CD4-positive, CD25-positive, alpha-beta regulatory T cell (primary cell): ENCODE measurements around the gene DDOST. TPM values are rescaled to one million over a fixed set of nuclear protein-coding genes. Genes with fewer than 3 reads are reported as not detected.

Experiments
- ATAC-seq, 2 donors: fragments of 150-1000 bp; cut with Tn5 transposase; one replicate each; pipeline ENCODE4 v1.10.0; 2021; ENCODE audit warnings: low read depth in 2 of 2, moderate number of reproducible peaks in 2 of 2, moderate library complexity in 1 of 2
- DNase-seq, 3 donors: peaks; one replicate each; pipeline versions ENCODE4 v3.0.0 to v3.0.0-alpha.2; 2012 to 2022; ENCODE audit warnings: mixed read lengths in 1 of 3
- H3K27ac ChIP-seq: one replicate; pipeline ENCODE4 v1.7.0; 2013; ENCODE audit warnings: mild to moderate bottlenecking, low read length; ENCODE audit not compliant: insufficient read depth, poor library complexity, severe bottlenecking
- H3K27me3 ChIP-seq: one replicate; pipeline ENCODE4 v1.7.0; 2013; ENCODE audit warnings: low read length; ENCODE audit not compliant: control insufficient read depth, insufficient read depth
- H3K36me3 ChIP-seq: one replicate; pipeline ENCODE4 v1.7.0; 2013; ENCODE audit warnings: mild to moderate bottlenecking, low read length, moderate library complexity; ENCODE audit not compliant: control insufficient read depth, insufficient read depth
- H3K4me1 ChIP-seq: 2 replicates; pipeline ENCODE4 v1.7.0; 2013; ENCODE audit warnings: mild to moderate bottlenecking, low read length; ENCODE audit not compliant: insufficient read depth, control insufficient read depth, poor library complexity, severe bottlenecking
- H3K4me3 ChIP-seq: one replicate; pipeline ENCODE4 v1.7.0; 2013; ENCODE audit warnings: low read depth, mild to moderate bottlenecking, low read length, moderate library complexity
- H3K9me3 ChIP-seq, 2 experiments: 1 replicate in 1 of 2; 2 replicates in 1 of 2; pipeline ENCODE4 v1.7.0; 2013; ENCODE audit warnings: low read length in 2 of 2, mild to moderate bottlenecking in 1 of 2, moderate library complexity in 1 of 2; ENCODE audit not compliant: control insufficient read depth in 2 of 2
- H3K27ac Mint-ChIP-seq, 3 donors: one replicate each; pipeline ENCODE4 v1.8.0; 2020 to 2022; ENCODE audit warnings: mild to moderate bottlenecking in 3 of 3, mixed read lengths in 3 of 3, moderate library complexity in 2 of 3
- H3K27me3 Mint-ChIP-seq: one replicate; pipeline ENCODE4 v1.8.0; 2022; ENCODE audit warnings: mild to moderate bottlenecking, mixed read lengths
- H3K36me3 Mint-ChIP-seq: one replicate; pipeline ENCODE4 v1.8.0; 2020; ENCODE audit warnings: mixed read lengths
- H3K4me1 Mint-ChIP-seq, 4 donors: one replicate each; pipeline ENCODE4 v1.8.0; 2020 to 2022; ENCODE audit warnings: mixed read lengths in 4 of 4, mild to moderate bottlenecking in 1 of 4
- H3K4me3 Mint-ChIP-seq, 4 donors: one replicate each; pipeline ENCODE4 v1.8.0; 2020 to 2022; ENCODE audit warnings: mild to moderate bottlenecking in 4 of 4, mixed read lengths in 4 of 4, moderate library complexity in 3 of 4
- H3K9me3 Mint-ChIP-seq, 7 donors: one replicate each; pipeline ENCODE4 v1.8.0; 2020 to 2022; ENCODE audit warnings: mixed read lengths in 7 of 7, mild to moderate bottlenecking in 3 of 7, moderate library complexity in 2 of 7
- polyA plus RNA-seq, 4 donors: library from polyadenylated mRNA; unstranded; fragments of 300-500 nt; fragmentation: Illumina TruSeq; gene quantifications; one replicate each; pipeline ENCODE4 v1.2.3, GENCODE V29; 2021
- total RNA-seq: library from RNA; stranded (reverse); gene quantifications from one replicate; pipeline ENCODE4 v1.2.3, GENCODE V29; 2022

The DDOST gene
- total and polyA plus RNA-seq, 5 donors from 2014 or later: 103 to 283 (median 257) TPM

- Histone ChIP-seq H3K27ac (no peak overlapping the region), H3K4me3 (no peak overlapping the region), H3K4me1 (no peaks in the 10 kb centered on the region), H3K36me3 (no peaks in the 10 kb centered on the region), H3K27me3 (no peaks in the 10 kb centered on the region), H3K9me3 (no peaks in the 10 kb centered on the region)
- H3K9me3 Mint-ChIP-seq: no peaks in the 10 kb centered on the region
- H3K27me3 Mint-ChIP-seq: peaks cover 10% of the 10 kb centered on the region
- H3K27ac Mint-ChIP-seq: peak overlapping the region in 1 of 3 donors; percentile 18
- DNase-seq (no peak), ATAC-seq (no peak)
- H3K4me3 Mint-ChIP-seq: no peak overlapping the region
- peaks cover 0 to 4% (median 0%) of the 10 kb centered on the region in 4 donors for H3K4me1 Mint-ChIP-seq
- no peaks in the 10 kb centered on the region for H3K36me3 Mint-ChIP-seq
Measured at GRCh38 chr1:20686883-20687725, 25.9 kb upstream of the DDOST start.

- H3K9me3 Mint-ChIP-seq: no peaks in the 10 kb centered on the region
- peak overlapping the region in 1 of 3 donors; percentile 68 for H3K27ac Mint-ChIP-seq
- Histone ChIP-seq H3K27me3 (no peaks in the 10 kb centered on the region), H3K36me3 (no peaks in the 10 kb centered on the region), H3K4me1 (no peaks in the 10 kb centered on the region), H3K9me3 (no peaks in the 10 kb centered on the region), H3K4me3 (no peak overlapping the region), H3K27ac (no peak overlapping the region)
- ATAC-seq: no peak
- no peak overlapping the region for H3K4me3 Mint-ChIP-seq
- peaks cover 11% of the 10 kb centered on the region for H3K27me3 Mint-ChIP-seq
- no peak for DNase-seq
- H3K36me3 Mint-ChIP-seq: no peaks in the 10 kb centered on the region
- H3K4me1 Mint-ChIP-seq: no peaks in the 10 kb centered on the region
Measured at GRCh38 chr1:20685741-20686140, 24.6 kb upstream of the DDOST start.

GRCh38 chr1:20685099-20685662, 24.0 kb upstream of the DDOST start:
- Mint-ChIP-seq H3K9me3 (no peaks in the 10 kb centered on the region), H3K27me3 (peaks cover 16% of the 10 kb centered on the region), H3K4me3 (no peak overlapping the region), H3K27ac (no peak overlapping the region), H3K36me3 (no peaks in the 10 kb centered on the region), H3K4me1 (no peaks in the 10 kb centered on the region)
- ATAC-seq (no peak), DNase-seq (no peak)
- Histone ChIP-seq H3K27ac (no peak overlapping the region), H3K9me3 (no peaks in the 10 kb centered on the region), H3K27me3 (no peaks in the 10 kb centered on the region), H3K4me1 (no peaks in the 10 kb centered on the region), H3K36me3 (no peaks in the 10 kb centered on the region), H3K4me3 (no peak overlapping the region)

- Mint-ChIP-seq H3K9me3 (no peaks in the 10 kb centered on the region), H3K4me1 (no peaks in the 10 kb centered on the region), H3K27me3 (peaks cover 20% of the 10 kb centered on the region), H3K36me3 (no peaks in the 10 kb centered on the region), H3K4me3 (no peak overlapping the region), H3K27ac (no peak overlapping the region)
- DNase-seq (no peak), ATAC-seq (no peak)
- H3K4me3 ChIP-seq: no peak overlapping the region
- no peak overlapping the region for H3K27ac ChIP-seq
- H3K36me3 ChIP-seq: no peaks in the 10 kb centered on the region
- H3K9me3 ChIP-seq: no peaks in the 10 kb centered on the region
- no peaks in the 10 kb centered on the region for H3K27me3 ChIP-seq
- H3K4me1 ChIP-seq: no peaks in the 10 kb centered on the region
Measured at GRCh38 chr1:20684651-20685050, 23.5 kb upstream of the DDOST start.

- Mint-ChIP-seq H3K36me3 (no peaks in the 10 kb centered on the region), H3K4me3 (no peak overlapping the region)
- no peak for DNase-seq
Measured at GRCh38 chr1:20684050-20684620, 23.0 kb upstream of the DDOST start.

GRCh38 chr1:20683614-20684013, 22.4 kb upstream of the DDOST start:
- Histone ChIP-seq H3K27me3 (no peaks in the 10 kb centered on the region), H3K36me3 (no peaks in the 10 kb centered on the region), H3K4me1 (peaks cover 4% of the 10 kb centered on the region), H3K4me3 (no peak overlapping the region), H3K27ac (no peak overlapping the region), H3K9me3 (no peaks in the 10 kb centered on the region)
- Mint-ChIP-seq H3K4me1 (peaks cover 0 to 3% (median under 1%) of the 10 kb centered on the region in 4 donors), H3K27ac (no peak overlapping the region), H3K4me3 (no peak overlapping the region), H3K27me3 (peaks cover 25% of the 10 kb centered on the region), H3K9me3 (no peaks in the 10 kb centered on the region), H3K36me3 (no peaks in the 10 kb centered on the region)
- DNase-seq (no peak), ATAC-seq (no peak)

More at GRCh38 chr1:20684050-20684620, 23.0 kb upstream of the DDOST start:
- ATAC-seq: no peak
- Histone ChIP-seq H3K4me3 (no peak overlapping the region), H3K27ac (no peak overlapping the region), H3K9me3 (no peaks in the 10 kb centered on the region), H3K27me3 (no peaks in the 10 kb centered on the region), H3K4me1 (no peaks in the 10 kb centered on the region), H3K36me3 (no peaks in the 10 kb centered on the region)
- Mint-ChIP-seq H3K4me1 (no peaks in the 10 kb centered on the region), H3K27me3 (peaks cover 24% of the 10 kb centered on the region), H3K27ac (no peak overlapping the region), H3K9me3 (no peaks in the 10 kb centered on the region)

- Mint-ChIP-seq H3K4me1 (peaks cover 0 to 7% (median 3%) of the 10 kb centered on the region in 4 donors), H3K4me3 (no peak overlapping the region), H3K36me3 (no peaks in the 10 kb centered on the region), H3K27ac (no peak overlapping the region), H3K27me3 (peaks cover 30% of the 10 kb centered on the region), H3K9me3 (peaks cover 0 to 3% (median under 1%) of the 10 kb centered on the region in 7 donors)
- Histone ChIP-seq H3K9me3 (no peaks in the 10 kb centered on the region), H3K36me3 (no peaks in the 10 kb centered on the region), H3K4me1 (peaks cover 7% of the 10 kb centered on the region), H3K27ac (no peak overlapping the region), H3K4me3 (no peak overlapping the region), H3K27me3 (peaks cover 1% of the 10 kb centered on the region)
- DNase-seq (peak in 1 of 3 donors; percentile 13), ATAC-seq (no peak)
Measured at GRCh38 chr1:20682571-20683236, 21.5 kb upstream of the DDOST start.
